NCI-H226 (cell line): ENCODE data around the gene ZNF473.

Experiments
- DNase-seq: peaks from one replicate; pipeline ENCODE4 v3.0.0-alpha.2; 2015

Gene ZNF473

DNA sequence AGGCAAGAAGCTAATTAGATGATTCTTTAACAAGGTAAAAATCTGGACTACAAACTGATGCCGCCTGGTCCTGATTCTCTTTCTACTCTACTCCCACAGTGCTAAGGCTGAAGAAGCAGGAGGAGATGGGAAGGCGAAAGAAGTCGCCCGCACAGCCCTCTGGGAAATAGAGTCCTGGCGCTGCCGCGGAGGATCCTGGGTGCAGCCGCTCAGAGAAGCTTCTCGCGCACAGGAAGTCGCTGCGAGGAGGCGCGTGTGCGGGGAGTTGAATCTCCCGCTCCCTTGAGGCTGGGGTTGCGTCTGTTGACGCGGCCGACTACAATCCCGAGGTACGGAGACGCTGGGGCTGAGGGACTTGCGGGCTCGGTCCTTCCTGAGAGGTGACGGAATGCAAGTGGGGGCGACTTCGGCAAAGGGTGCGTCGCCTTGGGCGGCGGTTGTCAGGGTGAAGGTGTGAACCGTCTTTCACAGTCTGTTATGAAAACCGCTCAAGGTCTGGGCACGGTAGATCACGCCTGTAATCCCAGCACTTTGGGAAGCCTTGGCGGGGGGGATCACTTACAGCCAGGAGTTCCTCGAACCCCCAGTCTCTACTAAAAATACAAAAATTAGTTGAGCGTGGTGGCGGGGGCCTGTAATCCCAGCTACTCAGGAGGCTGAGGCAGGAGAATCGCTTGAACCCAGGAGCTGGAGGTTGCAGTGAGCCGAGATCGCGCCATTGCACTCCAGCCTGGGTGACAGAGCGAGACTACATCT, at the start of gene ZNF473:
TSS of gene ZNF473 (plus strand) at position 212 of the 756 bp plus-strand sequence. CDS start 5,078 bp downstream, outside the sequence.
- DNase-seq, result peak; percentile 95

DNA sequence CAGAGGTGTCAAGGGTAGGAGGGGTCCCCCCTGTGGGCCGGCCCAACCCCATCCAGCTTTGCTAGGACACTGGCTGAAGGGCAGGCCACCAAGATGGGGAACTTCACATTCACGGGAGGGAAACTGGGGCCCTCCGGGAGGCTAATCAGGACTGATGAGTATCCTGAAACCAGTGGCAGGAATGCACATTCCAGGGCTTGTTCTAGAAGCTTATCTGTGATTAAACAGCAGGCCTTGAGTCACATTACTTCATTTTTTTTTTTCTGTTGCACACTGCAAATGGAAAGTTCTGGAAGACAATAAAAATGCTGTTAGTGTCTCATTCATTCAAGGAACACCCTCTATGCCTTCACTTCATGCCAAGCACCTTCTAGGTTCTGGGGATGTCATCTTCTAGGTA, 49.3 kb upstream of the ZNF473 start:
- no peak for DNase-seq

DNA sequence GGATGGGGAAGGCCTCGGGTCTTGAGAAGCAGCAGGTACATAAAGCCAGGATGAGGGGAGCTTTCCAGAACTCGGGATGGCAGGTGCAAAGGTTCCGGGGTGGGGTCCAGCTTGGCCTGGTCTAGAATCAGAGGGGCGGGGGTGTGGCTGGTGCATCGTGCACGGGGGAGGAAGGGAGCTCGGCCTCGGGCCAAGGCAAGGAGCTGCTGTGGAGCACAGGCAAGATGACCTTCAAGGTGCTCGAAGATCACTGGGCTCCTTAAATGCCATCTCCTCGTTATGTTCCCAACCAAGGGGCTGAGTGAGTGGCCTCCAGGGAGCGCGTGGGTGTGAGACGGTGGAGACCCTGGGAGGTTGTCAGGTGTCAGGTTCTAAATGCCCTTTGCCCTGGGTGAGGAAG, 48.7 kb upstream of the ZNF473 start:
- no peak for DNase-seq

DNA sequence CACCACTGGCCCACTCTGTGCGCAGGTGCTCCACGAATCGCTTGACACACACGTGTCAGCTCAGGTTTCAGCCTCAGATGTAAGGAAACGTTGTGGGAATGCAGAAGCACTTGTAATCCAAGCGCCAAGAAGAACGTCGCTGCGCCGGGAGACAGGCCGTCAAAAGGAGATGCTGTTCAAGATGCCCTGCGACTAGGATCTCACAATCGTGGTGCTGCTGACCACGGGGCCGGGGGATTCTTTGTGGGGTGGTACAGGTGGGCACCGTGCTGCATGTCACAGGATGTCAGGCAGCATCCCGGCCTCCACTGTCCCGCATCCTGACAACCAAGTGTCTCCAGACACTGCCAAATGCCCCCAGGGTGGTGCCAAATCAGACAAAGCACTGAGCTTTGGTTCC, 47.9 kb upstream of the ZNF473 start:
- DNase-seq, result no peak

DNA sequence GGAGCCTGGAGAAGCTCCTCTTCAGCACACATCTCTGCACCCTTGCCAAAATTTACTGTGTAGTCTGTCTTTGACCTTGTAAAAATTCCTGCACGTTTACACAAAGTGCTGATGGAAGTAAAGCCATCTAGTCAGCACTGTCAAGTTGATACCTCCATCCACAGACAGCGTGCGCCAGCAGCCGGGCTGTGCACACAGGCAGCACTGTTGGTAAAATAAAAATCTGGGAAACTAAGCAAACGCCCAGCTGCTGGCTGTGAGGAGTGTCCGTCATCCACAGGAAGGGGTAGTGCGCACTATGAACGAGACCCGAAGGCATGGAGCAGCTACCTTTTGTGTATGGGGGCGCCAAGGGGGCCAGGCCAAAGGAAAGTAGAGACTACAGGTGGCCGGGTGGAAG, 47.5 kb upstream of the ZNF473 start:
- no peak for DNase-seq

DNA sequence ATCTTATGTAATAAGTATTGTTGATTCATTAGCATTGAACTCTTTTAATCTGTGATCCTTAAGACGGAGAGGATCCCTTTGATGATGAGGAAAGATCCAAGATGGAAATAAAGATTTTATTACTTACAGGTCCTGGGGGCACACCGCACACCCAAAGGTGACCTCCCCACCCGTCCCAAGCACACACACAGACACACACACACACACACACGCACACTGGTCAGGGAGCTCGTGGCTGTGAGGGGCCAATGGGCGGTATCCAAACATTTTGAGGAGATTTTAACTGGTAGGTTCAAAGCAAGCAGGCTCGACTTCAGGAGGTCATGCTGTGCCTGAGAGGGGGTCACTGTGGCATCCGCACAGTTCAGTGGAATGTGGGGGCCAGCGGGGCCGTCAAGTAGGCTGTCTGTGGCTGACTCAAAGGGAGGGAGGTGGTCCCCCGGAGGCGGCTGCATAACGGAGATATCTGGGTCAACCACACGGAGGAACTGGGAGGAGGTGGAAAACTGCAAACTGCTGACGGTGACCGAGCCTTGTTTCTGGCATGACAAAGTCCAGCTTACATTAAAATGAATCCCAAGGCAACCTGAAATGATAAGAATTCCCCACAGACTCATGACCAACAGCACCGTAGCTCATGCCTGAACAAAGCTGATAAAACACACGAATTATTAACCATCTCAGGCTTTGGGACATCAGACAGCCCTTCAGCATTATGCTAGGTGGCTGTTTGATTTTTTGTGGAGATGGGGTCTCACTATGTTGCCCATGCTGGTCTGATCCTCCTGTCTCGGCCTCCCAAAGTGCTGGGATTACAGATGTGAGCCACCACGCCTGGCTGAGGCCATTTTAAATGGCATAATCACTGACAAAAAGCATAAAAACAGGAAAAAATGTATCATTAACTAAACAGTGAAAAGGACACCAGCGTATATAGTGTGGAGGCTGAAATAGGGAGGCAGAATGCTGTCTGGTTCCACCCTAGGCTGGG, 43.9 kb upstream of the ZNF473 start:
- DNase-seq, result no peak

DNA sequence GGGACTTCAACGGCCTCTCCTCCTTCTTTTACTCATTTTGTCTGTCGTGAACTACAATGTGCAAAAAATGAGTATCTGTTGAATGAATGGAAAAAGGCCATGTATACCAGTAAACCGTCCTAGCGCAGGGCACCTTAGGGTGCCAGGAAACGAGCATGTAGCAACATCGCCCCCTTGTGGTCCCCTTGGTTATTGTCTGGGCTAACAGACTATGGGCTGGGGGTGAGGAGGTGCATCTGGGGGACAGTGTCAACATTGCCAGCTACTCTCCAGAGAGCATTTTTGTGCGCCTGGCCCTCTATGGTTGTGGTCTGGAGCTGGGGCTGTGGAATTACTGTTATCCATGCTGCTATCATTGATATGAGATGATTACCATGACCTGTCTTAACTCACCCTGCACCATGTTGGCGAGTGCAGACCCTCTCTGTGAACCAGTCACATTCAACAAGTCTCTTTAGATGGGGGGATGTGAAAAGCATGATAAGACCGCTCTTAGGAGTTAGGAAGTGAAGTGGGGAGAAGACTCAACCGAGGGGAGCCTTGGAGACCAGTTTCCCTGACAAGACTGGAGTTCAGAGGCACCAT, 42.1 kb upstream of the ZNF473 start:
- DNase-seq, result peak; percentile 15

DNA sequence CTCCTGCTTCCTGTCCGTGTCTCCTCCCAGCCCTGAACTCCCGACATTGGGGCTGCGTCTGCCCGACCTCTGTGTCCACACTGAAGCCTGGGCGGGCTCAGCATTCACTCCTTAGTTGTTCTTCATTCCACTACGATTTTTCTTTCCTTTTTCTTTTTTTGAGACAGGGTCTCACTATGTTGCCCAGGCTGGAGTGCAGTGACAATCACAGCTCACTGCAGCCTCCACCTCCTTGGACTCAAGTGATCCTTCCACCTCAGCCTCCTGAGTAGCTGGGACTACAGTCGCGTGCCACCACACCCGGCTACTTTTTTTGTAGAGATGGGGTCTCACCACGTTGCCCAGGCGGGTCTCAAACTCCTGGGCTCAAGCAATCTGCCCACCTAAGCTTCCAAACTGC, 41.3 kb upstream of the ZNF473 start:
- DNase-seq, result no peak

DNA sequence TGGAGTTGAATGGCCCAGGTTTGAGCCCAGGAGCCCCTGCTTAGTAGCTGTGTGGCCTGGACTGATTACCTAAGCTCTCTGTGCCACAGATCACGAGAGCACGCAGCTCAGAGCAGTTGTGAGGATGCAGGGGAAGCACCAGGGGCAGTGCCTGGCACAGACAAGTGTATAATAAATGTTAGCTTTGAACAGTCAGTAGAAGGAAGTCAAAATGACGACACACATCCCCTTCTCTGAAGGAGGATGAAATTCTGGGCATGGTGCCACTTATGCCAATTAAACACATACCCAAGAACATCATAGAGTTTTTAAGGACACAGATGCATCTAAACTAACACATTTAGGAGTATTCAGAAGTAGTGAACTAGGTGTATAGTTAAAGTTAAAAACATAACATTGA, 39.9 kb upstream of the ZNF473 start:
- DNase-seq, result no peak

DNA sequence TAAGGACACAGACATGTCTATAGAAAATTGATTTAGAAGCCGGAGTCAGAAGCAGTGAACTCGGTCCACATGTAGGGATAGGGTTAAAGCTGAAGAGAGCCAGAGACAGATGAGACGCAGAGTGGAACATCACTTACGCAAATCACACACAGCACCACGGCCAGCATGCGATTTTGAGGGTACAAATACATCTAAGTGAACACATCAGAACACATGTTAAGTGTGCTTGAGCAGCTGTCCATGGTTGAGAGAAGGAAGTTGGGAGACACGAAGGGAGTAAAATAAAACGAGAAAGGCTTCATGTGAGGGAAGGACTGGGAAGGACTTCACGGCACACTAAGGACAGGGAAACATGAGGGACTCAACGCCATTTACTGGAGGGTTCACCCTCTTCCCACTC, 39.5 kb upstream of the ZNF473 start:
- DNase-seq, result no peak

DNA sequence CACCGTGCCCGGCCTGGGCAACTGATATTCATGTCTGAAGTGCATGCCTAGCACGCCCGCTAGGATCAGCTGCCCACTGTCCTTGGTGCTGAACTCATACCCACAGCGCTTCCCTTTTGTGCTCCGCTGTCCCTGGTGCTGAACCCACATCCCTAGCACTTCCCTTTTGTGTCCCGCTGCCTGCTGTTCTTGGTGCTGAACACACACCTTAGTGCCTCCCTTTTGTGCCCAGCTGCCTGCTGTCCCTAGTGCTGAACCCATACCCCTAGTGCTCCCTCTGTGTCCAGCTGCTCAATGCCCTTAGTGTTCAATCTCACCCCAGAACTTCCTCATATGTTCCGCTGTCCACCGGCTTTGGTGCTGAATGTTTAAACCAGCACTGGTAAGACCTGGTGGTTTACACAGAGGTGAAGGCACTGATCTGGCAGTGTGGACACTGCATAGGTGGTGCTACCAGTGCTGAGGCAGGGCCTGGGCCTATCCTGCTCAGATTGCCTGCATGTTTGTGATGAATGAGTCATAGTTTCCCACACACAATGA, 38.6 kb upstream of the ZNF473 start:
- DNase-seq, result peak; percentile 96

DNA sequence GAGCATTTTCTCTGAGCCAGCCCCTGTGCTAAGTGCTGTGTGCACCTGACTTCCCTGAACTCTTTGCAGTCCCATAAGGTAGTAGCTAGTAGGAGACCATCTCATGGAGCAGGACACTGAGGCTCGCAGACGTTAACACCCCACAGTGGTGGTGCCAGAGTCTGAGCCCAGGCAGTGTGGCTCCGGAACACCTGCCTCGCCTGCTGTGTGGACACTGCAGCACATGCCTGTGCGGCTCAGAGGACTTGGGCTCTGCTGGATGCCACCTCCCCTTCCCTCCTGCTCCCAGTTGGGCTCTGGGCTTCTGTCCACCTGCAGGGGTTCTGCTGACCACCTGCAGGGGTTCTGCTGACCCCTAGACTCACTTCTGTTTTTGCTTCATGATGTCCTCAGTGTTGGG, 37.8 kb upstream of the ZNF473 start:
- DNase-seq, result no peak

DNA sequence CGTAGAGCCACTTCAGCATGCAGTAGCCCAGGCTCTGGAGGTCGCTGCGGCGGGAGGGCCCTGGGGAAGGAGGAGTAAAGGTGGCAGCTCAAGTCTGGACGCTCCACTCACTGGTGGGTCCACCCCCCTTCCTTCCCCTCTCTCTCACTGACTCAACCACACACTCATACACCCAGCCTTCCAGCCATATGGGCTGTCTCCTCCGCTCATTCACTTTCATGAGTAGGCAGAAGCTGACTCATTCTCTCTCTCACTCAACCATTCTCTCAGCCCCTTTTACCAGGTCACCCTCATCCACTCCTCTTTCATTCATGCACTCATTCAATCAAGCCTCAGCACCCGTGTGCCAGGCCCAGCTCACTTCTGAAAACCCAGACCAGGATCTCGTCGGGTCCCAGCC, 37.4 kb upstream of the ZNF473 start:
- DNase-seq, result peak; percentile 15

DNA sequence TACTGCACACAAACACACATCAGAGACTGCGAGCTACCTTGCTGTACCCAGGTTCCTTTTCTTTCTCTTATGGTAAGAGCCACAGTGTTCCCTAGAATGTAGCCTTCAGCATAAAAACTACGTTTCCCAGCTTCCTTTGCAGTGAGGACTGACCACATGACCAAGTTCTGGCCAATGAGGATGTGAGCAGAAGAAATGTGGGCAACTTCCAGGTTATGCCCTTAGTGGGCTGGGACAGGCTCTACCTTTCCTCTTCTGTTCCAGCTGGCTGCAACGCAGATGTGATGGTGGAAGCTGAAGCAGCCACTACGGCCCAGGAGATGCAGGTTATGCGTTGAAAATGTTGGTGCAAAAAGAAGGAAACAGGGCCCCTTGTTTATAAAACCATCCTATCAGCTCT, 28.1 kb upstream of the ZNF473 start:
- DNase-seq, result peak; percentile 45

DNA sequence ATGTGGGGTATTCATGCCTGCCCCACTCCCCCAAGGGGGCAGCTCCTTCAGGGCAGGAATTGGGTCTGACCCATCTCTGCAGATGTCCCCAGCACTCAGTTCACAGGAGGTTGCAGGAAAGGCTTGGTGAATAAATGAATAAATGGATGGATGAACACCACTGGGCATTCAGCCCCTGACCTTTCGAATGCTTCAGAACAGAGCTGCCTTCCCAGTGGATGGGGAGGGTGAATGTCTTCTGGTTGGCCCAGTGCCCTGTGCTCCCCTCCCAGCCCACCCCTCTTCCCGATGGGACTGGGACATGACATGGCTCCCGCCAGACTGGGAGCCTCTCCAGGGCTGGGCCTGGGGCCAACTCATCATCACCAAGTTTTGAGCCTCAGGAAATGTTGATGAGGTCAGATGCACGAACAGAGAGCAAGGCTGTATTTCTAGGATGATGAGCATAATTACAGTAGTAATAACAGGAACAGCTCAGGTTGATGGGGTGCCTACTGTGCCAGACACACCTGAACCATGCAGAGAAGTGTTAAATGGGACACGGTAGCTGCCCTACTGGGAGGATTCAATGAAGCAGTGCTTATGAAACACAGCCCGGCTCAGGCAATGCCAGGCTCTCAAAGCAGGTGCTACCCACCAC, 26.3 kb upstream of the ZNF473 start:
- DNase-seq, result no peak

DNA sequence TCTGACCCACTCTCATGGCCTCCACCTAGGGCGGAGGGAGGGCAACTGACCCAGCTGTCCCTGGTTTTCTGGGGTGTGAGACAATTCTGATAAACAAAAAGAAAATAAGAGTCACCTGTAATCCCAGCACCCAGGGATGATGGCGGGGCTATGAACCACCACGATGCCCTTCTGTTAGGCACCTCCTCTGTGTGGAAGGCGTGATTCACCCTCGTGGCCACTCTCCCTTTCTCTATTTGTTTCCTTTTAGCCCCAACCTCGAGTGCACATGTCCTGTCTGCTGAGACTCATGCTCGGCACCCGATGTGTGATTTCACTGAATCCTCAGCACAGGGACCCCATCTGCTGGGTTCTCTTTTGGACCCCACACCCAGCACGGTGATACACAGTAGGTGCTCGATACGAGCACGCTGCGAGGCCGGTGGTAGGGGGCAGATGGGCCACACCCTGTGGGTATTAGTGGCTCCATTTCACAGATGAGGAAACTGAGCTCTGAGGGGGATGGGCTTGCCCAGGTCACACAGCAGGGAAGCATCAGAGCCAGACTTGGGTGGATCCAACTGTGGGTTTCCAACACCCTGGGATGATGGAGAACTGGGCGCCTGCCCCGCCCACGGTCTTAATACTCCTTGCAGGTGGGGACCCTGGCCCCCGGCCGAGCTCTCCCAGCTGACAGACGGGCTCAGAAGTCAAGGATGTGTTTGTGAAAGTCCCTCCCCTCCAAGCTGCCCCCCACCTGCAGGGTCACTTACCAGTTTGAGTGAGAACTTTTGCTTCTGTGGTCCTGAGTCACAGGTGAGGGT, 25.6 kb upstream of the ZNF473 start:
- DNase-seq, result no peak

DNA sequence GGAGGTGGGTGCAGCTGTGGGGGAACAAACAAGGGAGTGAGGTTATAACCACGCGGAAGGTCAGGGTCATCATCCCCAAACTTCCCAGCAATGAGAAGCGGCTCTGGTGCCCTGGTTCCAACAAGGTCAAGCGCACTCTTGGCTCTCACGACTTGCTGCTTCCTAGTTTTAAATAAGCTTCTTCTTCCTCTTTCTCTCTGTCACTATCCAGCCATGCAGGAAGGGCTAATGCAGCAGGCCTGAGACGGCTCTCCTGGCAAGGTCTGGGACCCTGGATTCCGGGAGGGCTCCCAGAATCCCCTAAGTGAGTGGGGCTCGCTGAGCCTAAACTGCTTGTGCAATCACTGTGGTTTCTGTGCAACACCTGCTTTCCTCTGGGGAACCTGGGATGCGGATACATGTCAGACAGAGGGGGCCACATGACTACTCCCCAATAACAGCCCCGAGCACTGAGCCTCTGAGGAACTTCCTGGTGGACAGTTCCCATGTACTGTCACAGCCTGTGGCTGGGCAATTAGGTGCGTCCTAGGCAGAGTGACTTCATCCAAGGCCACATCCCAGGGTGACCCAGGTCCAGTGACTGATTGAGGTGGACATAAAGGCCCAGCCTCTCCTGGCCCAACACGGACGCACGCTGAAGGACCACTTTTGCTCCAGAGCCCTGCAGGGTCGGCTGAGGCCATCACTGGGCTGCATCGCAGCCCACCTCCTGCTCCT, 24.8 kb upstream of the ZNF473 start:
- no peak for DNase-seq

DNA sequence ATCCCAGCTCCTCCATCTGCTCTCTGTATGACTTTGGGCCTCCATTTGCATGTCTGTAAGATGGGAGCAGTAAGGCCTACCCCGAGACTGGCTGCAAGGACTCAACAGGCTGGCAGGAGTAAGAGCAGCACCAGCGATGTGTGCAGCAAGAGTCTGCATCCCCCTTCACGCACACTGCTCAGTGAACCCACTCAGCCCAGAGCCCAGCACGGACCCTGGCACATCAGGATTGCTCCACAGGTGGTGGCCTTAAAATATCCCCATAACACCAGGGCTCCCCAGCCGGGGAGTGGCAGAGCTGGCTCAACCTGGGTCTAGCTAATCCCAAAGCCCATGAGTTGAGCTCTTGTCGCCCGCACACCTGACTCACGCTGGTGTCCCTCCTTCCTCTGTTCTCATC, 24.0 kb upstream of the ZNF473 start:
- no peak for DNase-seq

DNA sequence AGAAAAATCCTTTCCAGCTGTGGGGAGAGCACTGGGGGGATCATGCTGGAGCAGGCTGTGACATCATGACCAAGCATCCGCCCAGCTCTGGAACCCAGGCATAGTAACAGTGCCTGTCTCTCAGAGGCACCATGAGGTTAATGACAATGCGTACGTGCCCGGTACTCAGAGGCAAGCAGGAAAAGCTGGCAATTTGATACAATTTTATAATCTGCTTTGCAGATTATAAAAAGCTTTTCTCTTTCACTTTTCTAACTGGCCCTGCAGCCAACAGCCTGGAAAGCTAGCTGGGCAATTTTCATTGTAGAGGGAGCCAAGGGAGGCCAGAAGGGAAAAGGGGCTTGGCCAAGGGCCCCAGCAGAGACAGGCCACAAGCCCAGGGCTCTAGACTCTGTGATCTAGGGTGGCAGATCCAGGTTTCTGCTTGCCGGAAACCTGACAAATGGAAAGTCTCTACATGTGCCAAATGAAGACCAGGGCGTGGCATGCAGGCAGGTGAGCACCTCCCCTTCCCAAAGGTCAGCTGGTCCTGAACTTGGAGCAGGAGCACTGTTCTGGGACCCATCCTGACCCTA, 23.3 kb upstream of the ZNF473 start:
- no peak for DNase-seq

DNA sequence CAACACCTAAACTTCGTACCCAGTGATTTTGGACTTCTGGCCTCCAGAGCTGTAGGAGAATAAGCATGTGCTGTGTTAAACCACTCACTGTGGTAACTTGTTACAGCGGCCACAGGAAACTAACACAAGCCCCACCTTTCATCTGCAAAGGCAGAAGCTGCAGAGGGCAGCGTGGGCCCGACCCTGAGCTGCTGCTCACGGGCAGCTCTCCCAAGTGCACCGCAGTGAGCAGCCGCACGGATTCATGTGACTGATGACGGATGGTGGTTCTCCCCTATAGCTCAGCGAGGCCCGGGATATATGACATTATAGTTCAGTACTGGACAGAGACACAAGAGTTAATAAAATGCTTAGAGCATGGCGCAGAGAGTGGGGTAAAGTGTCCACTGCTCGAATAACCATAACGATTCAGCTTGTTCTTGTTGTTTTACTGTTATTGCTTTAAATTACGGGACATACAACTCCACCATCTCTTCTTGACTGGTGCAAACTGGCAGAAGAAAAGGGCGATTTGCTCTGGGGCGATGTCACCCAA, 22.5 kb upstream of the ZNF473 start:
- DNase-seq, result no peak
